HepG2 (cell line): ENCODE measurements around the gene LTB4R2. TPM values are rescaled to one million over a fixed set of nuclear protein-coding genes. Genes with fewer than 3 reads are reported as not detected.
A peak's percentile ranks its signal among the peaks of the same experiment; 100 is the strongest.

Source experiments
- ASH2L ChIP-seq: fragments of 300-600, 200-600 bp; sonication (generic); IDR thresholded peaks from 2 replicates; pipeline ENCODE4 v1.7.0; 2017; ENCODE audit warnings: low read depth, mild to moderate bottlenecking, moderate library complexity, mixed read lengths, low read length; ENCODE audit not compliant: insufficient read length
- BRD4 ChIP-seq: sonication (generic); formaldehyde crosslinking; IDR thresholded peaks from 2 replicates; pipeline ENCODE4 v1.4.0; 2020; ENCODE audit warnings: missing genetic modification reagents
- CBX2 ChIP-seq, 2 experiments: fragments of 200-600 bp in 1 of 2; sonication (generic); formaldehyde crosslinking in 1 of 2; IDR thresholded peaks; 2 replicates each; pipeline versions ENCODE4 v1.7.0 to v1.8.1; 2018 to 2022; ENCODE audit warnings: low read depth in 2 of 2, low read length in 1 of 2, mild to moderate bottlenecking in 1 of 2, missing genetic modification reagents in 1 of 2
- HNRNPK ChIP-seq: fragments of 200-400 bp; formaldehyde crosslinking; IDR thresholded peaks from 2 replicates; pipeline ENCODE4 v1.6.1; 2018; ENCODE audit warnings: low read length, low read depth, moderate library complexity, mild to moderate bottlenecking; ENCODE audit not compliant: poor library complexity, severe bottlenecking
- MAZ ChIP-seq, 2 experiments: sonication (generic) in 1 of 2; formaldehyde crosslinking in 1 of 2; IDR thresholded peaks; 2 replicates each; pipeline versions ENCODE4 v1.5.0 to v1.6.1; 2012 to 2020; ENCODE audit warnings: low read depth in 2 of 2, mild to moderate bottlenecking in 2 of 2, borderline replicate concordance in 1 of 2, improper control_type of control experiment in 1 of 2, low read length in 1 of 2, missing genetic modification reagents in 1 of 2, moderate library complexity in 1 of 2
- SMAD3 ChIP-seq: sonication (generic); formaldehyde crosslinking; IDR thresholded peaks from 2 replicates; pipeline ENCODE4 v1.4.0; 2020; ENCODE audit warnings: missing genetic modification reagents
- ZHX2 ChIP-seq, 2 experiments: sonication (generic) in 1 of 2; formaldehyde crosslinking in 1 of 2; IDR thresholded peaks; 2 replicates each; pipeline versions ENCODE4 v1.6.1 to v1.9.0; 2014 to 2022; ENCODE audit warnings: antibody characterized with exemption in 1 of 2, borderline replicate concordance in 1 of 2, inconsistent platforms in 1 of 2, low read depth in 1 of 2, missing genetic modification reagents in 1 of 2
- ZNF274 ChIP-seq: sonication (generic); formaldehyde crosslinking; IDR thresholded peaks from 2 replicates; pipeline ENCODE4 v1.5.1; 2020; ENCODE audit warnings: mild to moderate bottlenecking, missing genetic modification reagents
- polyA plus RNA-seq, 8 experiments: library from polyadenylated mRNA; depleted of rRNA in 3 of 8; stranded (reverse) in 7 of 8; unstranded in 1 of 8; fragments of >200 nt; fragmentation: Illumina TruSeq in 4 of 8; extraction: Trizol in 4 of 8; gene quantifications; 2 replicates each; pipeline versions ENCODE4 v1.2.1 to v1.2.3, GENCODE V29; 2011 to 2016; ENCODE audit warnings: low read depth in 4 of 8, missing spikeins in 1 of 8, mixed read lengths in 1 of 8; ENCODE audit not compliant: insufficient read depth in 1 of 8
- total RNA-seq, 5 experiments: library from RNA; depleted of rRNA; stranded (reverse); fragments of >200 nt; fragmentation: Illumina TruSeq; extraction: Trizol; gene quantifications; 2 replicates each; pipeline ENCODE4 v1.2.3, GENCODE V29; 2016; ENCODE audit warnings: low read depth in 1 of 5
- TF ChIP-seq, protein P1 (sequence below): sonication (generic); formaldehyde crosslinking; IDR thresholded peaks from 2 replicates; pipeline ENCODE4 v1.4.0; 2020; ENCODE audit warnings: missing genetic modification reagents
- TF ChIP-seq, protein P2 (sequence below): IDR thresholded peaks from 2 replicates; pipeline ENCODE4 v1.6.1; 2012; ENCODE audit warnings: low read length, improper control_type of control experiment

Gene LTB4R2
- total and polyA plus RNA-seq, 2 of the 13 experiments (the other 11 are each of a cell fraction or from before 2014, with no cell fraction given): 3.9 to 6.9 TPM

GRCh38 chr14:24271134-24271833, 38.7 kb upstream of the LTB4R2 start, which contains the start of gene RABGGTA (continued):
- peak; percentile 99 for TF ChIP-seq ZNF274 (CRISPR knock-in tag)
- TF ChIP-seq HNRNPK: peak; percentile 99
- TF ChIP-seq BRD4 (CRISPR knock-in tag): peak; percentile 100
- peak; percentile 91 for TF ChIP-seq ZHX2 (IDR thresholded peaks at IDR 0.05; ENCODE audit: low read depth)
- peak; percentile 98; the same call in 1 of the 2 replicates for TF ChIP-seq ZHX2 (CRISPR knock-in tag; IDR thresholded peaks at IDR 0.05; ENCODE audit: borderline replicate concordance)
- TF ChIP-seq CBX2 (IDR thresholded peaks at IDR 0.05; ENCODE audit: low read depth, low read length): no peak
- no peak for TF ChIP-seq CBX2 (CRISPR knock-in tag; IDR thresholded peaks at IDR 0.05; ENCODE audit: low read depth)
- TF ChIP-seq, protein P1, sequence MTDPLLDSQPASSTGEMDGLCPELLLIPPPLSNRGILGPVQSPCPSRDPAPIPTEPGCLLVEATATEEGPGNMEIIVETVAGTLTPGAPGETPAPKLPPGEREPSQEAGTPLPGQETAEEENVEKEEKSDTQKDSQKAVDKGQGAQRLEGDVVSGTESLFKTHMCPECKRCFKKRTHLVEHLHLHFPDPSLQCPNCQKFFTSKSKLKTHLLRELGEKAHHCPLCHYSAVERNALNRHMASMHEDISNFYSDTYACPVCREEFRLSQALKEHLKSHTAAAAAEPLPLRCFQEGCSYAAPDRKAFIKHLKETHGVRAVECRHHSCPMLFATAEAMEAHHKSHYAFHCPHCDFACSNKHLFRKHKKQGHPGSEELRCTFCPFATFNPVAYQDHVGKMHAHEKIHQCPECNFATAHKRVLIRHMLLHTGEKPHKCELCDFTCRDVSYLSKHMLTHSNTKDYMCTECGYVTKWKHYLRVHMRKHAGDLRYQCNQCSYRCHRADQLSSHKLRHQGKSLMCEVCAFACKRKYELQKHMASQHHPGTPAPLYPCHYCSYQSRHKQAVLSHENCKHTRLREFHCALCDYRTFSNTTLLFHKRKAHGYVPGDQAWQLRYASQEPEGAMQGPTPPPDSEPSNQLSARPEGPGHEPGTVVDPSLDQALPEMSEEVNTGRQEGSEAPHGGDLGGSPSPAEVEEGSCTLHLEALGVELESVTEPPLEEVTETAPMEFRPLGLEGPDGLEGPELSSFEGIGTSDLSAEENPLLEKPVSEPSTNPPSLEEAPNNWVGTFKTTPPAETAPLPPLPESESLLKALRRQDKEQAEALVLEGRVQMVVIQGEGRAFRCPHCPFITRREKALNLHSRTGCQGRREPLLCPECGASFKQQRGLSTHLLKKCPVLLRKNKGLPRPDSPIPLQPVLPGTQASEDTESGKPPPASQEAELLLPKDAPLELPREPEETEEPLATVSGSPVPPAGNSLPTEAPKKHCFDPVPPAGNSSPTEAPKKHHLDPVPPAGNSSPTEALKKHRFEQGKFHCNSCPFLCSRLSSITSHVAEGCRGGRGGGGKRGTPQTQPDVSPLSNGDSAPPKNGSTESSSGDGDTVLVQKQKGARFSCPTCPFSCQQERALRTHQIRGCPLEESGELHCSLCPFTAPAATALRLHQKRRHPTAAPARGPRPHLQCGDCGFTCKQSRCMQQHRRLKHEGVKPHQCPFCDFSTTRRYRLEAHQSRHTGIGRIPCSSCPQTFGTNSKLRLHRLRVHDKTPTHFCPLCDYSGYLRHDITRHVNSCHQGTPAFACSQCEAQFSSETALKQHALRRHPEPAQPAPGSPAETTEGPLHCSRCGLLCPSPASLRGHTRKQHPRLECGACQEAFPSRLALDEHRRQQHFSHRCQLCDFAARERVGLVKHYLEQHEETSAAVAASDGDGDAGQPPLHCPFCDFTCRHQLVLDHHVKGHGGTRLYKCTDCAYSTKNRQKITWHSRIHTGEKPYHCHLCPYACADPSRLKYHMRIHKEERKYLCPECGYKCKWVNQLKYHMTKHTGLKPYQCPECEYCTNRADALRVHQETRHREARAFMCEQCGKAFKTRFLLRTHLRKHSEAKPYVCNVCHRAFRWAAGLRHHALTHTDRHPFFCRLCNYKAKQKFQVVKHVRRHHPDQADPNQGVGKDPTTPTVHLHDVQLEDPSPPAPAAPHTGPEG: peak; percentile 96
- no peak; the same call in none of the 2 replicates for TF ChIP-seq SMAD3 (CRISPR knock-in tag)
- TF ChIP-seq ASH2L: peak; percentile 99
- TF ChIP-seq, protein P2, sequence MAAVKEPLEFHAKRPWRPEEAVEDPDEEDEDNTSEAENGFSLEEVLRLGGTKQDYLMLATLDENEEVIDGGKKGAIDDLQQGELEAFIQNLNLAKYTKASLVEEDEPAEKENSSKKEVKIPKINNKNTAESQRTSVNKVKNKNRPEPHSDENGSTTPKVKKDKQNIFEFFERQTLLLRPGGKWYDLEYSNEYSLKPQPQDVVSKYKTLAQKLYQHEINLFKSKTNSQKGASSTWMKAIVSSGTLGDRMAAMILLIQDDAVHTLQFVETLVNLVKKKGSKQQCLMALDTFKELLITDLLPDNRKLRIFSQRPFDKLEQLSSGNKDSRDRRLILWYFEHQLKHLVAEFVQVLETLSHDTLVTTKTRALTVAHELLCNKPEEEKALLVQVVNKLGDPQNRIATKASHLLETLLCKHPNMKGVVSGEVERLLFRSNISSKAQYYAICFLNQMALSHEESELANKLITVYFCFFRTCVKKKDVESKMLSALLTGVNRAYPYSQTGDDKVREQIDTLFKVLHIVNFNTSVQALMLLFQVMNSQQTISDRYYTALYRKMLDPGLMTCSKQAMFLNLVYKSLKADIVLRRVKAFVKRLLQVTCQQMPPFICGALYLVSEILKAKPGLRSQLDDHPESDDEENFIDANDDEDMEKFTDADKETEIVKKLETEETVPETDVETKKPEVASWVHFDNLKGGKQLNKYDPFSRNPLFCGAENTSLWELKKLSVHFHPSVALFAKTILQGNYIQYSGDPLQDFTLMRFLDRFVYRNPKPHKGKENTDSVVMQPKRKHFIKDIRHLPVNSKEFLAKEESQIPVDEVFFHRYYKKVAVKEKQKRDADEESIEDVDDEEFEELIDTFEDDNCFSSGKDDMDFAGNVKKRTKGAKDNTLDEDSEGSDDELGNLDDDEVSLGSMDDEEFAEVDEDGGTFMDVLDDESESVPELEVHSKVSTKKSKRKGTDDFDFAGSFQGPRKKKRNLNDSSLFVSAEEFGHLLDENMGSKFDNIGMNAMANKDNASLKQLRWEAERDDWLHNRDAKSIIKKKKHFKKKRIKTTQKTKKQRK: no peak
- TF ChIP-seq MAZ (IDR thresholded peaks at IDR 0.05; ENCODE audit: borderline replicate concordance, low read depth, low read length): peak; percentile 97
- TF ChIP-seq MAZ (CRISPR knock-in tag; IDR thresholded peaks at IDR 0.05; ENCODE audit: low read depth): peak; percentile 100
